ENCODE measurements around the gene MTMR1. TPM values are rescaled to one million over a fixed set of nuclear protein-coding genes. Genes with fewer than 3 reads are reported as not detected.

MTMR1 gene
- total and polyA plus RNA-seq, 9 of the 15 experiments (the other 6 are each of a cell fraction or from before 2014, with no cell fraction given) = 0.96 to 35.4 (median 22.4) TPM

GRCh38 chrX:150765237-150765636 is 72.0 kb downstream of the MTMR1 start:
- DNase-seq (ENCODE audit: extremely low read depth in 1 of 4, low spot score in 3 of 4) (no peak), FAIRE-seq (no peak), ATAC-seq (no peak)
- Histone ChIP-seq H2AFZ (ENCODE audit: low read depth, low read length) (no peak overlapping the region), H3K27me3 (ENCODE audit: control insufficient read depth in 2 of 2, insufficient read depth in 2 of 2, low read length in 2 of 2) (no peaks in the 10 kb centered on the region), H3K4me1 (replicated peaks in 1 of 2; ENCODE audit: control insufficient read depth in 2 of 2, insufficient read depth in 2 of 2, low read length in 2 of 2) (peaks cover 16 to 18% of the 10 kb centered on the region in 2 experiments; a peak in 4 of 5 replicates), H3K9ac (ENCODE audit: insufficient read depth in 1 of 2, low read depth in 2 of 2, low read length in 2 of 2) (no peak overlapping the region), H3K4me3 (no peak overlapping the region), H3K4me2 (ENCODE audit: insufficient read depth, low read length) (no peak overlapping the region), H3K27ac (ENCODE audit: extremely low read depth, low read depth, low read length) (no peak overlapping the region), H4K20me1 (replicated peaks; ENCODE audit: control insufficient read depth, insufficient read depth, low read length) (no peaks in the 10 kb centered on the region), H3K36me3 (ENCODE audit: control insufficient read depth, insufficient read depth, low read length) (peaks cover 10% of the 10 kb centered on the region; the same call in 2 of the 3 replicates), H3K9me1 (ENCODE audit: control insufficient read depth, insufficient read depth, low read length) (no peaks in the 10 kb centered on the region), H3K79me2 (ENCODE audit: control insufficient read depth, insufficient read depth, low read length) (no peaks in the 10 kb centered on the region), H3K9me3 (replicated peaks; ENCODE audit: control insufficient read depth, insufficient read depth, low read depth, low read length) (no peaks in the 10 kb centered on the region)
- TF ChIP-seq ZNF217 (CRISPR knock-in tag; IDR thresholded peaks at IDR 0.05) = no peak
- no peak for TF ChIP-seq POLR2B (IDR thresholded peaks at IDR 0.05; ENCODE audit: low read depth, partially characterized antibody)
- TF ChIP-seq, protein P1, sequence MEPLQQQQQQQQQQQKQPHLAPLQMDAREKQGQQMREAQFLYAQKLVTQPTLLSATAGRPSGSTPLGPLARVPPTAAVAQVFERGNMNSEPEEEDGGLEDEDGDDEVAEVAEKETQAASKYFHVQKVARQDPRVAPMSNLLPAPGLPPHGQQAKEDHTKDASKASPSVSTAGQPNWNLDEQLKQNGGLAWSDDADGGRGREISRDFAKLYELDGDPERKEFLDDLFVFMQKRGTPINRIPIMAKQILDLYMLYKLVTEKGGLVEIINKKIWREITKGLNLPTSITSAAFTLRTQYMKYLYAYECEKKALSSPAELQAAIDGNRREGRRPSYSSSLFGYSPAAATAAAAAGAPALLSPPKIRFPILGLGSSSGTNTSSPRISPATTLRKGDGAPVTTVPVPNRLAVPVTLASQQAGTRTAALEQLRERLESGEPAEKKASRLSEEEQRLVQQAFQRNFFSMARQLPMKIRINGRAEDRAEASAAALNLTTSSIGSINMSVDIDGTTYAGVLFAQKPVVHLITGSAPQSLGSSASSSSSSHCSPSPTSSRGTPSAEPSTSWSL (CRISPR knock-in tag; IDR thresholded peaks at IDR 0.05; ENCODE audit: borderline replicate concordance) = no peak
- no peak for TF ChIP-seq WHSC1 (IDR thresholded peaks at IDR 0.05; ENCODE audit: low read length)
- TF ChIP-seq ZNF583 (CRISPR knock-in tag; IDR thresholded peaks at IDR 0.05) = no peak
- TF ChIP-seq NONO (IDR thresholded peaks at IDR 0.05; ENCODE audit: low read depth in 2 of 2, low read length in 1 of 2) = no peak
- TF ChIP-seq TCF3 (CRISPR knock-in tag; IDR thresholded peaks at IDR 0.05) = no peak
- no peak for TF ChIP-seq ZSCAN29 (IDR thresholded peaks at IDR 0.05)
- no peak for TF ChIP-seq PHF8 (IDR thresholded peaks at IDR 0.05; ENCODE audit: borderline replicate concordance, low read length)
- no peak for TF ChIP-seq SPI1 (IDR thresholded peaks at IDR 0.05; ENCODE audit: borderline replicate concordance, low read depth, low read length)
- TF ChIP-seq, protein P2, sequence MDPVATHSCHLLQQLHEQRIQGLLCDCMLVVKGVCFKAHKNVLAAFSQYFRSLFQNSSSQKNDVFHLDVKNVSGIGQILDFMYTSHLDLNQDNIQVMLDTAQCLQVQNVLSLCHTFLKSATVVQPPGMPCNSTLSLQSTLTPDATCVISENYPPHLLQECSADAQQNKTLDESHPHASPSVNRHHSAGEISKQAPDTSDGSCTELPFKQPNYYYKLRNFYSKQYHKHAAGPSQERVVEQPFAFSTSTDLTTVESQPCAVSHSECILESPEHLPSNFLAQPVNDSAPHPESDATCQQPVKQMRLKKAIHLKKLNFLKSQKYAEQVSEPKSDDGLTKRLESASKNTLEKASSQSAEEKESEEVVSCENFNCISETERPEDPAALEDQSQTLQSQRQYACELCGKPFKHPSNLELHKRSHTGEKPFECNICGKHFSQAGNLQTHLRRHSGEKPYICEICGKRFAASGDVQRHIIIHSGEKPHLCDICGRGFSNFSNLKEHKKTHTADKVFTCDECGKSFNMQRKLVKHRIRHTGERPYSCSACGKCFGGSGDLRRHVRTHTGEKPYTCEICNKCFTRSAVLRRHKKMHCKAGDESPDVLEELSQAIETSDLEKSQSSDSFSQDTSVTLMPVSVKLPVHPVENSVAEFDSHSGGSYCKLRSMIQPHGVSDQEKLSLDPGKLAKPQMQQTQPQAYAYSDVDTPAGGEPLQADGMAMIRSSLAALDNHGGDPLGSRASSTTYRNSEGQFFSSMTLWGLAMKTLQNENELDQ (CRISPR knock-in tag; IDR thresholded peaks at IDR 0.05; ENCODE audit: borderline replicate concordance) = no peak
- TF ChIP-seq, protein P3, sequence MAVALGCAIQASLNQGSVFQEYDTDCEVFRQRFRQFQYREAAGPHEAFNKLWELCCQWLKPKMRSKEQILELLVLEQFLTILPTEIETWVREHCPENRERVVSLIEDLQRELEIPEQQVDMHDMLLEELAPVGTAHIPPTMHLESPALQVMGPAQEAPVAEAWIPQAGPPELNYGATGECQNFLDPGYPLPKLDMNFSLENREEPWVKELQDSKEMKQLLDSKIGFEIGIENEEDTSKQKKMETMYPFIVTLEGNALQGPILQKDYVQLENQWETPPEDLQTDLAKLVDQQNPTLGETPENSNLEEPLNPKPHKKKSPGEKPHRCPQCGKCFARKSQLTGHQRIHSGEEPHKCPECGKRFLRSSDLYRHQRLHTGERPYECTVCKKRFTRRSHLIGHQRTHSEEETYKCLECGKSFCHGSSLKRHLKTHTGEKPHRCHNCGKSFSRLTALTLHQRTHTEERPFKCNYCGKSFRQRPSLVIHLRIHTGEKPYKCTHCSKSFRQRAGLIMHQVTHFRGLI (CRISPR knock-in tag; IDR thresholded peaks at IDR 0.05) = no peak
- TF ChIP-seq ZNF696 (CRISPR knock-in tag; conservative IDR thresholded peaks at IDR 0.05) = no peak
- TF ChIP-seq EZH2 (IDR thresholded peaks at IDR 0.05; ENCODE audit: borderline replicate concordance, low read depth, low read length) = no peak
- no peak for TF ChIP-seq ZNF57 (CRISPR knock-in tag; IDR thresholded peaks at IDR 0.05)
- ChIA-PET POLR2A (interaction anchor here (0.5 kb wide), 1 partner anchor 209 kb away, joined by 3 read pairs; no protein-coding TSS in a partner anchor), CTCF (ENCODE audit: low intra/inter-chr PET ratio) (no interaction called here)
- WGBS (ENCODE audit: insufficient coverage, low coverage, missing lambda C conversion rate) = 85% methylated on average over 7 of the region's 9 CpGs
- intact Hi-C loops (cut with micrococcal nuclease) (no loop called here), in situ Hi-C loops (cut with MboI) (loop anchor here (25.0 kb wide), 1 partner anchor 922 kb away; the partner anchor contains the start of gene PRRG3)
- no TSS peak for BruUV-seq (replicated peaks)
